ENCODE data around the gene ZNF462.

The ZNF462 gene

GRCh38 chr9:107033966-107034365 lies 171.0 kb downstream of the ZNF462 start:
- in situ Hi-C loops (cut with HindIII; ENCODE audit: low sequenced_read_pairs) = no loop called here
- TF ChIP-seq, protein P1, sequence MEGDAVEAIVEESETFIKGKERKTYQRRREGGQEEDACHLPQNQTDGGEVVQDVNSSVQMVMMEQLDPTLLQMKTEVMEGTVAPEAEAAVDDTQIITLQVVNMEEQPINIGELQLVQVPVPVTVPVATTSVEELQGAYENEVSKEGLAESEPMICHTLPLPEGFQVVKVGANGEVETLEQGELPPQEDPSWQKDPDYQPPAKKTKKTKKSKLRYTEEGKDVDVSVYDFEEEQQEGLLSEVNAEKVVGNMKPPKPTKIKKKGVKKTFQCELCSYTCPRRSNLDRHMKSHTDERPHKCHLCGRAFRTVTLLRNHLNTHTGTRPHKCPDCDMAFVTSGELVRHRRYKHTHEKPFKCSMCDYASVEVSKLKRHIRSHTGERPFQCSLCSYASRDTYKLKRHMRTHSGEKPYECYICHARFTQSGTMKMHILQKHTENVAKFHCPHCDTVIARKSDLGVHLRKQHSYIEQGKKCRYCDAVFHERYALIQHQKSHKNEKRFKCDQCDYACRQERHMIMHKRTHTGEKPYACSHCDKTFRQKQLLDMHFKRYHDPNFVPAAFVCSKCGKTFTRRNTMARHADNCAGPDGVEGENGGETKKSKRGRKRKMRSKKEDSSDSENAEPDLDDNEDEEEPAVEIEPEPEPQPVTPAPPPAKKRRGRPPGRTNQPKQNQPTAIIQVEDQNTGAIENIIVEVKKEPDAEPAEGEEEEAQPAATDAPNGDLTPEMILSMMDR (IDR thresholded peaks at IDR 0.05; ENCODE audit: low read depth, low read length) = no peak
- no peak overlapping the region for H3K4me3 ChIP-seq (ENCODE audit: low read depth, low read length)
- no peak for DNase-seq (ENCODE audit: low read depth, low spot score)

GRCh38 chr9:107034831-107035230 lies 171.9 kb downstream of the ZNF462 start:
- TF ChIP-seq, protein P1 (IDR thresholded peaks at IDR 0.05; ENCODE audit: low read depth, low read length) = no peak
- in situ Hi-C loops (cut with HindIII; ENCODE audit: low sequenced_read_pairs) = no loop called here
- H3K4me3 ChIP-seq (ENCODE audit: low read depth, low read length) = no peak overlapping the region
- no peak for DNase-seq (ENCODE audit: low read depth, low spot score)

DNA sequence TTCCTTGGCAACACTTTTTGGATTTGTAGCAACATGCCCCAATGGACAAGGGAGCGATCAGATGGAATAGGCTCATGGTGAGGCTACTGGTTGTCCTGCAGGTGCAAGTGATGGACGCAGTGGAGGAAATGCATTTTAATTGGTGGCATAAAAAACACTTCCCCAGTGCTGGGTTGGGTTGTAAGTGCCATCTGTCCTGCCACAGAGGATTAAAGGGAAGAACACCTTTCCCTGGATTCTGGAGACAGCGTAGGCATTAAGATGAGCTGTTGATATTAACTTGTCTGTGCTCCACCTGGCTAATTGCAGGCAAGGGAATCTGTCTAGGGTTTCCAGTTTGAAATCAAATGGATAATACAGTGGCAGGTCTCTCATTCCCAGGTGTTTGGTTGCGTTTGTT lies 173.4 kb downstream of the ZNF462 start:
- no peak overlapping the region for H3K4me3 ChIP-seq (ENCODE audit: low read depth, low read length)
- TF ChIP-seq, protein P1 (IDR thresholded peaks at IDR 0.05; ENCODE audit: low read depth, low read length) = no peak
- in situ Hi-C loops (cut with HindIII; ENCODE audit: low sequenced_read_pairs) = no loop called here
- no peak for DNase-seq (ENCODE audit: low read depth, low spot score)

GRCh38 chr9:107039542-107039941 lies 176.6 kb downstream of the ZNF462 start:
- in situ Hi-C loops (cut with HindIII; ENCODE audit: low sequenced_read_pairs) = no loop called here
- no peak overlapping the region for H3K4me3 ChIP-seq (ENCODE audit: low read depth, low read length)
- TF ChIP-seq, protein P1 (IDR thresholded peaks at IDR 0.05; ENCODE audit: low read depth, low read length) = no peak
- DNase-seq (ENCODE audit: low read depth, low spot score) = peak; percentile 77

- H3K4me3 ChIP-seq (ENCODE audit: low read depth, low read length) = no peak overlapping the region
- in situ Hi-C loops (cut with HindIII; ENCODE audit: low sequenced_read_pairs) = no loop called here
- DNase-seq (ENCODE audit: low read depth, low spot score) = no peak
- TF ChIP-seq, protein P1 (IDR thresholded peaks at IDR 0.05; ENCODE audit: low read depth, low read length) = no peak
Observed at GRCh38 chr9:107042606-107043005, 179.6 kb downstream of the ZNF462 start.

GRCh38 chr9:107043886-107044285 lies 180.9 kb downstream of the ZNF462 start:
- H3K4me3 ChIP-seq (ENCODE audit: low read depth, low read length) = no peak overlapping the region
- no peak for DNase-seq (ENCODE audit: low read depth, low spot score)
- in situ Hi-C loops (cut with HindIII; ENCODE audit: low sequenced_read_pairs) = no loop called here
- TF ChIP-seq, protein P1 (IDR thresholded peaks at IDR 0.05; ENCODE audit: low read depth, low read length) = no peak

GRCh38 chr9:107044872-107045271 lies 181.9 kb downstream of the ZNF462 start:
- DNase-seq (ENCODE audit: low read depth, low spot score) = no peak
- TF ChIP-seq, protein P1 (IDR thresholded peaks at IDR 0.05; ENCODE audit: low read depth, low read length) = peak; percentile 12
- no peak overlapping the region for H3K4me3 ChIP-seq (ENCODE audit: low read depth, low read length)
- in situ Hi-C loops (cut with HindIII; ENCODE audit: low sequenced_read_pairs) = no loop called here

All from astrocyte of the spinal cord (primary cell).